ENCODE measurements around the gene INSIG1.

INSIG1 gene

DNA sequence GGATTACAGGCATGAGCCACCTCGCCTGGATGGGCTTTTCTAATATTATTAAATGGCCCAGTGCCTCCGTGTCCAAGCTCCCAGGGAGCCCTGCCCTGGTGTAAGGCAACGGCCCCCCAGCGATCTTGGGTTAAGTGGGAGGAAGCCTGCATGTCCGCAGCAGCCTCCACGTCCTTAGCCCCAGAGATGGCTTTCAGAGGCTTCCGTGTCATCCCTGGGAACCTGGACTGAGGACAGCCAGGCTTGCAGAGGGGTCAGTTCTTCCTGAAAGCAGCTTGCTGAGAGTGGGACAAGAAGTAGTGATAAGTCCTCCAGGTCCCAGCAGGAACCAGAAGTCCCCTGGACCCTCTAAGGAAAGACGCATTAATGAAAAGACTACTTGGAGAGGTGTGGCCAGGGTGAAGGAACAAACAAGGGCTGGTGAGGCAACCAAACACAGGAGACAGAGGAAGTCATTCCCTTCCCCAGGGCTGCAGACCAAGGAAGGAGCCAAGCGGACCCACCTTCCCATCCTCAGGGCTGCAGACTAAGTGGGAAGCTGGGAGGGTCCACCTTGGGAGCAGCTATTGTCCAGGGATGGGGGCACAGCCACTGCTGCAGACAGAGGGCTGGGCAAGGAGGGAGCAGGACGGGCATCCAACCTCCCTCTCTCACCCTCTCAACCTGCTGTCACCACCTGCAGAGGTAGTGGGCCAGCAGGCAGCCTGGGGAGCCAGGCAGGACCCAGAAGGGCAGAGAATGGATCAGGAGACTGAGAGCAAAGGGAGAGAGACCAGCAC lies 13.0 kb upstream of the INSIG1 start:
- no peak for DNase-seq (ENCODE audit: low read depth, low spot score)

GRCh38 chr7:155285423-155285822 lies 12.3 kb upstream of the INSIG1 start:
- DNase-seq (ENCODE audit: low read depth, low spot score) = no peak

DNA sequence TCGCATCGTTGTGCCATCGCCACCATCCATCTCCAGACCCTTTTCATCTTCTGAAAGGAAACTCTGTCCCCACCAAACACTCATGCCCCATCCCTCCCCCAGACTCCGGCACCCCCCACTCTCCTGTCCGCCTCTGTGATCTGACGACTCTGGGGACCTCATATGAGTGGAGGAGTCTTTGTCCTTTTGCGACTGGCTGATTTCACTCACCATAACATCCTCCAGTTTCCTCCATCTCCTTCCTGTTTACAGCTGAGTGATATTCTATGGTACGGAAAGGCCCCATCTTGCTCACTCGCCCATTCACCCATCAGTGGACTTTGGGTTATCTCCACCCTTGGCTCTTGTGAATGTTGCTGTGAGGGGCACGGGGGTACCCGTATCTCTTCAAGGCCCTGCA lies 11.8 kb upstream of the INSIG1 start:
- DNase-seq (ENCODE audit: low read depth, low spot score) = no peak

GRCh38 chr7:155286686-155287085 lies 11.0 kb upstream of the INSIG1 start:
- no peak for DNase-seq (ENCODE audit: low read depth, low spot score)

GRCh38 chr7:155287284-155287935 lies 10.3 kb upstream of the INSIG1 start:
- no peak for DNase-seq (ENCODE audit: low read depth, low spot score)

GRCh38 chr7:155288055-155288454 lies 9.6 kb upstream of the INSIG1 start:
- no peak for DNase-seq (ENCODE audit: low read depth, low spot score)

- DNase-seq (ENCODE audit: low read depth, low spot score) = no peak
These were observed 8.6 kb upstream of the INSIG1 start for GRCh38 chr7:155289107-155289506.

DNA sequence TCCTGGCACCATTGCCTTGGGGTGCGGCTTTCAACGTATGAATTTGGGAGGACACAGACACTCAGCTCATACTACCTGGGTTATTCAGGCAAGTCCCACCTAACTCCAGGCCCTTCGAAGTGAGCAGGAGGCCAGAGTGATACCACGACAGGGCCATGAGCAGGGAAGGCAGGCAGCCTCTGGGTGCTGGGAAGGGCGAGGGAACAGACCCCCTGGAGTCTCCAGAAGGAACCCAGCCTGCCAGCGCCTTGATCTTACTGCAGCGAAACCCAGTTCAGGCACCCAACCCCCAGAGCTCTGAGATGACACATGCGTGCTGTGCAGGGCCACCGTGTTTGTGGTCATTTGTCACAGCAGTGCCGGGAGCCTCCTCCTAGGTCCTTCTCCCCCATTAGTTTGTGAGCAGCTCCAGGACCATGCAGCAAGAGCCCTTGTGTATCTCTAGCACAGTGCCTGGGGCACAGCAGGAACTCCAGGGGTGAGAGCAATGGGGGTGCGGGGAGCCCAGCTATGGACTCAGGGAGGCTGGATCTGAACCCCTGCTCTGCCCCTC lies 7.7 kb upstream of the INSIG1 start:
- DNase-seq (ENCODE audit: low read depth, low spot score) = no peak

DNA sequence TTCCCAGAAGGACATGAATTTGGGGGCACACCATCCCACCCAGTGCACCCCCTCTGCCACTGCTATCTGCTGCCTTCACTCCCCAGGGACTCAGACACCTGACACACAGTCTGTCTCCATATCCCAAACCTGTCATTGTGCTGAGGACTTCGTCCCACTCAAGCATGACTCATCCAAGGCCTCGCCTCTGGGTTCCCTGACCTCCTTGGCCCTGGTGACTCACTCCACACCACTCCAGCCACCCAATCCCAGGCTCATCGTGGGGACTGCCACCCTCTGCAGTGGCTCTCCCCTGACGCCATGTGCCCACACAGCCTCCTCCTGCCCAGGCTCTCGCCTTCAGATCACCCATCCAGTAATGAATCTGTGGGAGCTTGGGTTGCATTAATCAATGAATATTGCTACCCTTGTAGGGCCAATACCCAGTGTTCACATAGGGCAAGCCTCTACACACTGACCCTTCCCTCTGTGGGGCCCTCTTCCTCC lies 6.6 kb upstream of the INSIG1 start:
- DNase-seq (ENCODE audit: low read depth, low spot score) = no peak

DNA sequence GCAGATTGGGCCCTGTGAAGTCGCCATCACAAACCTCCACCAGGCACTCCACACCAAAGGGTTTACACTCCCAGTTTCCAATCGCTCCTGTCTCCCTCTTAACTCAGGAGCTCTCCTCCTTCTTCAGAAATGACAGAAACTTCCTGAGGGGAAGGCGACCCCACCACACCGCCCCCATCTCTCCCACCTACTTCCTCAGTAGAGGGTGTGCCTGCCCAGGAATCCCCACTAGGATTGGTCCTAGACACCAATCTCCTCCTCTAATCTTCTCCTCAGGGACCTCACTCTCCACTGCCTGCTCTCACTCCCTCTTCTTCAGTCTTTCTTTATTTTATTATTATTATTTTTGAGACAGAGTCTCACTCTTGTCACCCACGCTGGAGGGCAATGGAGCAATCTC lies 5.9 kb upstream of the INSIG1 start:
- no peak for DNase-seq (ENCODE audit: low read depth, low spot score)

DNA sequence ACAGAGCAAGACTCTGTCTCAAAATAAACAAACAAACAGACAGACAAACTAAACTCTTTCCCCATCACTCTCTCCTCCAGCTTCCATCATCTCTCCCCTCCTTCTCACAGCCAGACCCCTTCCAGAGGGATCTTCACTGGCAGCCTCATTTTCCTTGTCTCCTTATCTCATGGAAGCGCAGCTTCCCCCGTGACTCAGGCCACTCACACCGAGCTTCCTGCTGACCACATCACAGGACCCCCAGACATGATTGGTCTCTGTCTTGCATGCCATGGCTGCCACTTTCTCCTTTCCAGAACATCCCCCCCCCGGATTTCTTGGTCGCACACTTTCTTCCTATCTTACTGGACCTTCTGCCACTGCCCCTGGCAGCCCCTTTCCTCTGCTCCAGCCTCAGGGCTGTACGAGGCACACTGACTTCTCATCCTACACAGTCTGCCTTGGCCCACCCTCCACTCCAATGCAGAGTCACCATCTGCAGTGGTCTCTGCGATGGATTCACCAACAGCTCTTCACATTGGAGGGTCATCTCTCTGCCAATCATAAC lies 4.9 kb upstream of the INSIG1 start:
- DNase-seq (ENCODE audit: low read depth, low spot score) = no peak

DNA sequence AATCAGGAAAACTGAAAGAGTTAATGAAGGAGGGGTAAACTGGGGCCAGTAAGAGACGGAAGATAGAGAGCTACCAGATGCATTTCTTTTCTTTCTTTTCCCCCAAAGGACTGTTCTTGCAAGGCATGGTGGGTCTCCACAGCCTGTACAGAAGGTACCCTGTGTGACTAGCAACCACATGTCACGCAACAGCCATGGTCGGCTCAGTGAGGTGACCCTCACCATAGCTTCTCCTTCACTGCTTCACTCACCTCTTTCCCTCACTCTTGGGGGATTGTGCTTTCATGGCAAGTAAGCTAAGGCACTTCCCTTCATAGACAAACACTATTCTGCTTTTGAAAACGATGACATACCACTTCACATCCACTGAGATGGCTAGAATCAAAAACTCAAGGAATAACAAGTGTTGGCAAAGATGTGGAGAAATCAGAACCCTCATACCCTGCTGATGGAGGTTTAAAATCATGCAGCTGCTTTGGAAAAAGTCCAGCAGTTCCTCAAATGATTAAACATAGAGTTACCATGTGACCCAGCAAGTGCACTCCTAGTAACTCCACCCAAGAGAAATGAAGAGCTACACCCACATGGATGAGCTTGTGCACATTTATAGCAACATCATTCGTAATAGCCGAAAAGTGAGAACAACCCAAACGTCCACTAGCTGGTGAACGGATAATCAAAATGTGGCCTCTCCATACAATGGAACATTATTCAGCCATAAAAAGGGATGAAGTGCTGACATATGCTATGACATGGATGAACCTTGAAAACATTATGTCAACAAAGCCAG lies 3.8 kb upstream of the INSIG1 start:
- DNase-seq (ENCODE audit: low read depth, low spot score) = no peak

- no peak for DNase-seq (ENCODE audit: low read depth, low spot score)
These were observed 3.2 kb upstream of the INSIG1 start for GRCh38 chr7:155294511-155294778.

DNA sequence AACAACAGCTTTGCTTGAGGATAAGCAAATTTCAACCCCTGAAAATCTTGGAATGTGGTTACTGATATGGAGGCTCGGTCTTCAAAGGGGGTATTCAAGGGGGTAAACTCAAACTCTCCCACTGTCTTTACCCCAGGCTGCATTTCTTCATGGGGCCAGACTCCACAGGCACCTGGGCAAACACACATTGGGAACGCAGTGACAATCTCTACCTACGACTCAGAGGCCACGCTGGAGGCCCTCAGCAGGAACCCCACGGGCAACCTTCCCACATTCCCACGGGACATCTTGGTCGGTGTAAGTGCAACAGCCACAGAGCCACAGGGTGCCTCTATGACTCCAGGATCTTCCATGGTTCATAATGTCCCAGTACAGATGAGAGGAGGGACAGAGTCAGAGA lies 2.2 kb upstream of the INSIG1 start:
- DNase-seq (ENCODE audit: low read depth, low spot score) = no peak

- DNase-seq (ENCODE audit: low read depth, low spot score) = peak; percentile 25
These were observed 1.5 kb upstream of the INSIG1 start for GRCh38 chr7:155296006-155296787.

- DNase-seq (ENCODE audit: low read depth, low spot score) = peak; percentile 72
These were observed 726 bp upstream of the INSIG1 start for GRCh38 chr7:155296788-155297516.

GRCh38 chr7:155298288-155298833 lies 683 bp downstream of the INSIG1 start:
- DNase-seq (ENCODE audit: low read depth, low spot score) = peak; percentile 37

- DNase-seq (ENCODE audit: low read depth, low spot score) = peak; percentile 96
These were observed 1.3 kb downstream of the INSIG1 start for GRCh38 chr7:155298834-155299534.

GRCh38 chr7:155299535-155300202 lies 2.0 kb downstream of the INSIG1 start:
- no peak for DNase-seq (ENCODE audit: low read depth, low spot score)

All from ELF-1 (cell line).